ENCODE measurements around the gene SASH1. TPM values are rescaled to one million over a fixed set of nuclear protein-coding genes. Genes with fewer than 3 reads are reported as not detected.
A peak's percentile ranks its signal among the peaks of the same experiment; 100 is the strongest.

The SASH1 gene
- total RNA-seq, 4 donors from 2014 or later: 55.3 to 118 (median 79.6) TPM

DNA sequence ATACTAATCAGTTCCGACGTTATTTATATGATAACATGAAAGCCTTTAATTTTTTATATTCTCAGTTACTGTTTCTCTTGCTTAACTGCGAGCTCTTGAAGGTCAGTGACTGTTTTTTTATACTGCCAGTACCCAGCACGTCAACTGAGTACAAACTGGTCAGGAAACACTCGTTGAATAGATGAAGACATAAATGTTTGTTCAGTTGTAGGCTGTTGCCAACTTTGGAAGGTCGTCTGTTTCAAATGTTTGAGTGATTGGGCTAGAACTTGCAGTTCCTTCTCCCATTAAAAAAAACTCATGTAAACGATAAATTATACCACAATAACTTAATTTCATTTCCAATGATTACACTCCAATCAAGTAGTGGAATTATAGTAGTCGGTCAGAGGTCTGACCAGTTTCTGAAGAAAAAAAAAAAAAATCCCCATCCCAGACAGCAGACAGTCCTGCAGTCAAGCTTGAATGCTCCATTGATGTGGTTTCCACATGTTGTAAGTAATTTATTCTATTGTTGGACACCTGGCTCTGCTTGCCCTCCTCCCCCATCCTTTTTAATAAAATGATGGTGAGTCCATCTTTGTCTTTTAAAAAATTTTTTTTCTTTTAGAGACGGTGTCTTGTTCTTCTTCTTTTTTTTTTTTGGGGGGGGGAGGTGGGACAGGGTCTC lies 81.1 kb downstream of the SASH1 start:
- Histone ChIP-seq H3K9me3 (no peaks in the 10 kb centered on the region), H3K4me3 (no peak overlapping the region), H3K27me3 (no peaks in the 10 kb centered on the region), H3K27ac (peak overlapping the region in 3 of 4 donors; percentile 64 to 77 (median 68)), H3K36me3 (peaks cover 0 to 11% (median 0%) of the 10 kb centered on the region in 3 donors), H3K4me1 (peaks cover 0 to 30% (median 7%) of the 10 kb centered on the region in 3 donors)
- no peak for DNase-seq
- TF ChIP-seq POLR2A (IDR thresholded peaks at IDR 0.05): no peak
- TF ChIP-seq, protein P1, sequence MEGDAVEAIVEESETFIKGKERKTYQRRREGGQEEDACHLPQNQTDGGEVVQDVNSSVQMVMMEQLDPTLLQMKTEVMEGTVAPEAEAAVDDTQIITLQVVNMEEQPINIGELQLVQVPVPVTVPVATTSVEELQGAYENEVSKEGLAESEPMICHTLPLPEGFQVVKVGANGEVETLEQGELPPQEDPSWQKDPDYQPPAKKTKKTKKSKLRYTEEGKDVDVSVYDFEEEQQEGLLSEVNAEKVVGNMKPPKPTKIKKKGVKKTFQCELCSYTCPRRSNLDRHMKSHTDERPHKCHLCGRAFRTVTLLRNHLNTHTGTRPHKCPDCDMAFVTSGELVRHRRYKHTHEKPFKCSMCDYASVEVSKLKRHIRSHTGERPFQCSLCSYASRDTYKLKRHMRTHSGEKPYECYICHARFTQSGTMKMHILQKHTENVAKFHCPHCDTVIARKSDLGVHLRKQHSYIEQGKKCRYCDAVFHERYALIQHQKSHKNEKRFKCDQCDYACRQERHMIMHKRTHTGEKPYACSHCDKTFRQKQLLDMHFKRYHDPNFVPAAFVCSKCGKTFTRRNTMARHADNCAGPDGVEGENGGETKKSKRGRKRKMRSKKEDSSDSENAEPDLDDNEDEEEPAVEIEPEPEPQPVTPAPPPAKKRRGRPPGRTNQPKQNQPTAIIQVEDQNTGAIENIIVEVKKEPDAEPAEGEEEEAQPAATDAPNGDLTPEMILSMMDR (IDR thresholded peaks at IDR 0.05): no peak
- 40 to 44% methylated on average over 9 of the region's 9 CpGs for WGBS, 2 donors
- intact Hi-C loops (cut with DNase I): no loop called here

DNA sequence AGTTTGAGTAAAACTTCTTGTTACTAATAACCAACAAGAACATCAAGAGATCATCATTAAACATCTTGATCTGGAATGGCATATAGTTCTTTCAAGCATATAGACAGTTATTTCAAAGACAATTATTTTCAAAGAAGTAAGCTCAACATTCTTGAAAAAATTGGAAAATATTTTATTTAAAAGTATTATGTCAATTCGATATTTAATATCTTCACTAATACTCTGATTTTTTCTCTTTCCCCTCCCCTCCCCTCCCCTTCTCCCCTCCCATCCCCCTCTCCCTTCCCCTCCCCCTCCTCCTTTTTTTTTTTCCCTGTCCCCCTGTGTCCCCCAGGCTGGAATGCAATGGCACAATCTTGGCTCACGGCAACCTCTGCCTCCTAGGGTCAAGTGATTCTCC lies 82.8 kb downstream of the SASH1 start:
- H3K4me3 ChIP-seq: no peak overlapping the region
- intact Hi-C loops (cut with DNase I): no loop called here

DNA sequence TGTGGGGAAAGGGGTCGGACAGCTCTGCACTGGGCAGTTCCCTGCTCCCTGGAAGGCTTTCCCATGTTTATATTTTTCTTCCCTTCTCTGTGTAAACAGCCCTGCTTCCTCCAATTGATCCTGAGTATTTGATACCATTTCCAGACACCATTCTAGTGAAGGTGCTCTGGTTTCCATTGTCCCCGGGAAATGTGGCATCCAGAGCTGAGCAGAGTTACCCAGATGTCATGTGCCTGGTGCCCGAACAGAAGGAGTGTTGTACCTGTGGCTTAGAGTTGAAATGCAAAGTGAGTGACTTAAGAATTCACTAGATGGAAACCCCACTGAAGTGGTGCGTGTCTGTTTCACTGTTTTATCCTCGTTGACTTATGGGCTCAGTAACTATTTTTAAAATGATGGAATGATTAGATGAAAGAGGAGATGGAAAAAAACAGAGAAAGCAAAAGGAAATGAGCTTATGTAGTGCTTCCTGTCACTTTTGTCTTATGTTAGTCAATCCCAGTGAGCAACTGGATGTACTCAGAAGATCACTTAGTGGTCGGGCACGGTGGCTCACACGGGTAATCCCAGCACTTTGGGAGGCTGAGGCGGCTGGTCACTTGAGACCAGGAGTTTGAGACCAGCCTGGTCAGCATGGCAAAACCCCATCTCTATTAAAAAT lies 83.8 kb downstream of the SASH1 start:
- intact Hi-C loops (cut with DNase I): no loop called here
- TF ChIP-seq, protein P1 (IDR thresholded peaks at IDR 0.05): no peak
- no peak for TF ChIP-seq POLR2A (IDR thresholded peaks at IDR 0.05)
- H3K4me1 ChIP-seq: peaks cover 0 to 42% (median 11%) of the 10 kb centered on the region in 3 donors
- 71 to 73% methylated on average over 9 of the region's 9 CpGs for WGBS, 2 donors
- H3K9me3 ChIP-seq: no peaks in the 10 kb centered on the region
- peak overlapping the region in 2 of 4 donors; percentile 32 to 34 for H3K27ac ChIP-seq
- DNase-seq: no peak
- no peak overlapping the region for H3K4me3 ChIP-seq
- H3K27me3 ChIP-seq: no peaks in the 10 kb centered on the region
- H3K36me3 ChIP-seq: peaks cover 0 to 22% (median 0%) of the 10 kb centered on the region in 3 donors

More for the DNA sequence above, 82.8 kb downstream of the SASH1 start:
- peaks cover 0 to 32% (median 7%) of the 10 kb centered on the region in 3 donors for H3K4me1 ChIP-seq
- TF ChIP-seq POLR2A (IDR thresholded peaks at IDR 0.05): no peak
- TF ChIP-seq, protein P1 (IDR thresholded peaks at IDR 0.05): no peak
- DNase-seq: no peak
- H3K27me3 ChIP-seq: no peaks in the 10 kb centered on the region
- no peaks in the 10 kb centered on the region for H3K9me3 ChIP-seq
- no peak overlapping the region for H3K27ac ChIP-seq
- WGBS, 2 donors: 85 to 86% methylated on average over 2 of the region's 2 CpGs
- H3K36me3 ChIP-seq: peaks cover 0 to 17% (median 0%) of the 10 kb centered on the region in 3 donors

DNA sequence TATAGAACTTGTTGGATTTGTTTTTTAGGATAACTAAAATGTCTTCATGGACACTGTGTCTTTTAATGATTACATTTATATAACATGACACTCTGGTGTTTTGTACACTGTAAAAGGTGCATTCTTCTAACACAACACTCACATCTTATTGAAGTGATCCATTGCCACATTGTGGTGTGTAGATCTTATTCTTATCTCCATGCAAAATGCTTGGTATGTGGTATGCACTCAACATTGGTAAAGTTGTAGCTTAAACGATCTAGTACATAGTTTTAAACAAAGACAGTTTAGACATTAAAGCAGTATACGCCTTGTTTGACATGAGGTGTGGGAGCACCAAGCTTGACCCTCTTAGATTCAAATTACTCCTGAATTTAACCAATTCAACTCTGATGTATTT lies 84.7 kb downstream of the SASH1 start:
- no peaks in the 10 kb centered on the region for H3K9me3 ChIP-seq
- DNase-seq: no peak
- H3K4me3 ChIP-seq: no peak overlapping the region
- H3K27me3 ChIP-seq: no peaks in the 10 kb centered on the region
- intact Hi-C loops (cut with DNase I): no loop called here
- peaks cover 0 to 45% (median 20%) of the 10 kb centered on the region in 3 donors for H3K4me1 ChIP-seq
- peak overlapping the region in 1 of 4 donors; percentile 29 for H3K27ac ChIP-seq
- peaks cover 0 to 17% (median 0%) of the 10 kb centered on the region in 3 donors for H3K36me3 ChIP-seq
- WGBS, 2 donors: 67 to 71% methylated on average over 2 of the region's 2 CpGs
- TF ChIP-seq, protein P1 (IDR thresholded peaks at IDR 0.05): no peak

DNA sequence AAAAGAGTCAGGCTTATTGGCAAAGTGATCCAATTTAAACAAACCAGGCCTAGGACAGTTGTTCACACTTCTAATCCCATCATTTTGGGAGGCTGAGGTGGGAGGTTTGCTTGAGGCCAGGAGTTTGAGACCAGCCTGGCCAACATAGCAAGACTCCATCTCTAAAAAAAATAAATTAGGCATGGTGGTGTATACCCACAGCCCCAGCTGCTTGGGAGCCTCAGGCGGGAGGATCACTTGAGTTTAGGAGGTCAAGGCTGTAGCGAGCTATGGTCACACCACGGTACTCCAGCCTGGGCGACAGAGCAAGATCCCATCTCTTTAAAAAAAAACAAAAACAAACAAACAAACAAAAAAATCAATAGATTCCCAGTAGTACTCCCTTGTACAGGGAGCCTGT lies 86.8 kb downstream of the SASH1 start:
- no peak for DNase-seq
- no peak overlapping the region for H3K4me3 ChIP-seq
- no peak overlapping the region for H3K27ac ChIP-seq
- peaks cover 0 to 11% (median 0%) of the 10 kb centered on the region in 3 donors for H3K36me3 ChIP-seq
- peaks cover 6 to 33% (median 17%) of the 10 kb centered on the region in 3 donors for H3K4me1 ChIP-seq
- intact Hi-C loops (cut with DNase I): no loop called here
- no peaks in the 10 kb centered on the region for H3K9me3 ChIP-seq
- TF ChIP-seq POLR2A (IDR thresholded peaks at IDR 0.05): no peak
- 95 to 98% methylated on average over 4 of the region's 4 CpGs for WGBS, 2 donors
- H3K27me3 ChIP-seq: no peaks in the 10 kb centered on the region

All from esophagus squamous epithelium (tissue), 5 donors.